Measurements from ENCODE around the gene C6orf52. TPM values are rescaled to one million over a fixed set of nuclear protein-coding genes. Genes with fewer than 3 reads are reported as not detected.

C6orf52 gene
- total RNA-seq, 1 experiment from 2014 or later, result 4.3 TPM

- no peak for TF ChIP-seq CTCF (IDR thresholded peaks at IDR 0.05; ENCODE audit: insufficient read depth in 1 of 2, low read depth in 1 of 2, low read length in 1 of 2, severe bottlenecking in 1 of 2, unreplicated experiment in 1 of 2)
- CTCF ChIA-PET, result no interaction called here
- intact Hi-C loops (cut with micrococcal nuclease; ENCODE audit: unreplicated experiment), result no loop called here
- Histone ChIP-seq H3K27me3 (replicated peaks; ENCODE audit: control insufficient read depth, insufficient read depth, low read length) (no peaks in the 10 kb centered on the region), H3K36me3 (ENCODE audit: control insufficient read depth, insufficient read depth, low read length) (no peaks in the 10 kb centered on the region), H3K9me3 (no peaks in the 10 kb centered on the region), H3K4me3 (ENCODE audit: low read depth, low read length) (no peak overlapping the region), H3K4me1 (peaks cover 12% of the 10 kb centered on the region)
- BruUV-seq (replicated peaks), result no TSS peak
- POLR2A ChIA-PET, result no interaction called here
- Mint-ChIP-seq H3K27ac (ENCODE audit: unreplicated experiment) (no peak overlapping the region), H3K27me3 (ENCODE audit: insufficient read depth, unreplicated experiment) (no peaks in the 10 kb centered on the region), H3K4me1 (ENCODE audit: low read depth, unreplicated experiment) (peaks cover 16% of the 10 kb centered on the region), H3K4me3 (ENCODE audit: unreplicated experiment) (no peak overlapping the region), H3K36me3 (ENCODE audit: insufficient read depth, unreplicated experiment) (no peaks in the 10 kb centered on the region), H3K9me3 (ENCODE audit: unreplicated experiment) (no peaks in the 10 kb centered on the region)
- DNase-seq, result no peak
These were observed 7.5 kb downstream of the C6orf52 start for GRCh38 chr6:10686901-10687300.

- CTCF ChIA-PET, result no interaction called here
These were observed 9.1 kb downstream of the C6orf52 start for GRCh38 chr6:10685092-10685915.

GRCh38 chr6:10684618-10685017 is 9.8 kb downstream of the C6orf52 start:
- Mint-ChIP-seq H3K4me3 (ENCODE audit: unreplicated experiment) (no peak overlapping the region), H3K9me3 (ENCODE audit: unreplicated experiment) (peaks cover 10% of the 10 kb centered on the region), H3K27me3 (ENCODE audit: insufficient read depth, unreplicated experiment) (no peaks in the 10 kb centered on the region), H3K4me1 (ENCODE audit: low read depth, unreplicated experiment) (peaks cover 25% of the 10 kb centered on the region), H3K36me3 (ENCODE audit: insufficient read depth, unreplicated experiment) (no peaks in the 10 kb centered on the region), H3K27ac (ENCODE audit: unreplicated experiment) (no peak overlapping the region)
- Histone ChIP-seq H3K9me3 (no peaks in the 10 kb centered on the region), H3K36me3 (ENCODE audit: control insufficient read depth, insufficient read depth, low read length) (no peaks in the 10 kb centered on the region), H3K27me3 (replicated peaks; ENCODE audit: control insufficient read depth, insufficient read depth, low read length) (no peaks in the 10 kb centered on the region), H3K4me1 (peaks cover 13% of the 10 kb centered on the region), H3K4me3 (ENCODE audit: low read depth, low read length) (no peak overlapping the region)
- POLR2A ChIA-PET, result no interaction called here
- no peak for DNase-seq
- no TSS peak for BruUV-seq (replicated peaks)
- TF ChIP-seq CTCF (IDR thresholded peaks at IDR 0.05; ENCODE audit: insufficient read depth in 1 of 2, low read depth in 1 of 2, low read length in 1 of 2, severe bottlenecking in 1 of 2, unreplicated experiment in 1 of 2), result no peak
- intact Hi-C loops (cut with micrococcal nuclease; ENCODE audit: unreplicated experiment), result no loop called here
- CTCF ChIA-PET, result no interaction called here

More at GRCh38 chr6:10685092-10685915, 9.1 kb downstream of the C6orf52 start:
- no peak for DNase-seq
- Histone ChIP-seq H3K4me3 (ENCODE audit: low read depth, low read length) (no peak overlapping the region), H3K4me1 (peaks cover 13% of the 10 kb centered on the region), H3K27me3 (replicated peaks; ENCODE audit: control insufficient read depth, insufficient read depth, low read length) (no peaks in the 10 kb centered on the region), H3K36me3 (ENCODE audit: control insufficient read depth, insufficient read depth, low read length) (no peaks in the 10 kb centered on the region), H3K9me3 (no peaks in the 10 kb centered on the region)
- BruUV-seq (replicated peaks), result no TSS peak
- Mint-ChIP-seq H3K9me3 (ENCODE audit: unreplicated experiment) (peaks cover 10% of the 10 kb centered on the region), H3K36me3 (ENCODE audit: insufficient read depth, unreplicated experiment) (no peaks in the 10 kb centered on the region), H3K4me3 (ENCODE audit: unreplicated experiment) (no peak overlapping the region), H3K27me3 (ENCODE audit: insufficient read depth, unreplicated experiment) (no peaks in the 10 kb centered on the region), H3K4me1 (ENCODE audit: low read depth, unreplicated experiment) (peaks cover 25% of the 10 kb centered on the region), H3K27ac (ENCODE audit: unreplicated experiment) (no peak overlapping the region)
- TF ChIP-seq CTCF (IDR thresholded peaks at IDR 0.05; ENCODE audit: insufficient read depth in 1 of 2, low read depth in 1 of 2, low read length in 1 of 2, severe bottlenecking in 1 of 2, unreplicated experiment in 1 of 2), result no peak
- intact Hi-C loops (cut with micrococcal nuclease; ENCODE audit: unreplicated experiment), result no loop called here
- POLR2A ChIA-PET, result no interaction called here
